RWPE2 (cell line): Measurements from ENCODE around the gene GSG1L.

Experiments used
- ATAC-seq: fragments of 200-7000 bp; cut with Tn5 transposase; 3 replicates; pipeline ENCODE4 v1.9.1; 2021; ENCODE audit warnings: low read depth
- DNase-seq: peaks from one replicate; pipeline ENCODE4 v3.0.0-alpha.2; 2020; ENCODE audit warnings: low spot score
- H3K27ac ChIP-seq: fragments of 450-650 bp; 2 replicates; pipeline ENCODE4 v1.5.1; 2017; ENCODE audit warnings: mild to moderate bottlenecking; ENCODE audit not compliant: poor library complexity, severe bottlenecking
- H3K27me3 ChIP-seq: fragments of 250-450 bp; sonication (Bioruptor Pico); 2 replicates; pipeline ENCODE4 v1.5.1; 2021; ENCODE audit warnings: mild to moderate bottlenecking, moderate library complexity; ENCODE audit not compliant: insufficient read depth, poor library complexity, severe bottlenecking
- H3K36me3 ChIP-seq: fragments of 250-450 bp; sonication (Bioruptor Pico); 2 replicates; pipeline ENCODE4 v1.5.1; 2020; ENCODE audit warnings: low read depth, mild to moderate bottlenecking, moderate library complexity
- H3K4me1 ChIP-seq: fragments of 250-450 bp; sonication (Bioruptor Pico); 2 replicates; pipeline ENCODE4 v1.5.1; 2021; ENCODE audit warnings: mild to moderate bottlenecking, moderate library complexity; ENCODE audit not compliant: insufficient read depth, poor library complexity, severe bottlenecking
- H3K4me3 ChIP-seq: fragments of 250-450 bp; sonication (Bioruptor Pico); 2 replicates; pipeline ENCODE4 v1.5.1; 2021; ENCODE audit warnings: mild to moderate bottlenecking, moderate library complexity; ENCODE audit not compliant: severe bottlenecking
- H3K9me3 ChIP-seq: fragments of 250-450 bp; sonication (Bioruptor Pico); 2 replicates; pipeline ENCODE4 v1.5.1; 2021; ENCODE audit warnings: mild to moderate bottlenecking, moderate library complexity; ENCODE audit not compliant: severe bottlenecking
- CTCF ChIP-seq: fragments of 450-650 bp; IDR thresholded peaks from one replicate; pipeline ENCODE4 v1.5.1; 2017; ENCODE audit warnings: mild to moderate bottlenecking, moderate library complexity; ENCODE audit not compliant: poor library complexity, severe bottlenecking

Gene GSG1L

DNA sequence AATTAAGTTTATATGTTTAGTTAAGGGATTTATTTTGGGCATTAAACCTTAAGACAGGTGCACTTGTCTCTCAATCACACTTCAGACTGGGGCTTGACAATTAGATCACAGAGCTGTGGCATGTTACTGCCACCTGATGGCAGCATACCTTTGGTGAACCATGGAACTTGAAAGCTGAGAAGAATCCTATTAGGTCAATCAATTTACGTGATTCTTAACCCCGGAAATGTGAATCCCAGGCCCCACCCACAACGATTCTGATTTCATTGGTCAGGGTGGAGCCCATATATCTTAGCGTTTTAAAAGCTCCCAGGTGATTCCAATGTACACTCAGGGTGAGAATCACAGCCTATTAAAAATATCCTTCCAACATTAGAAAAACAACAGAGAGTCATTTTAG is 91.0 kb downstream of the GSG1L start:
- TF ChIP-seq CTCF = peak; percentile 68
- ATAC-seq = peak; percentile 68
- Histone ChIP-seq H3K9me3 (no peaks in the 10 kb centered on the region), H3K27ac (no peak overlapping the region), H3K4me1 (peaks cover 3% of the 10 kb centered on the region), H3K36me3 (no peaks in the 10 kb centered on the region), H3K4me3 (no peak overlapping the region), H3K27me3 (no peaks in the 10 kb centered on the region)
- no peak for DNase-seq

DNA sequence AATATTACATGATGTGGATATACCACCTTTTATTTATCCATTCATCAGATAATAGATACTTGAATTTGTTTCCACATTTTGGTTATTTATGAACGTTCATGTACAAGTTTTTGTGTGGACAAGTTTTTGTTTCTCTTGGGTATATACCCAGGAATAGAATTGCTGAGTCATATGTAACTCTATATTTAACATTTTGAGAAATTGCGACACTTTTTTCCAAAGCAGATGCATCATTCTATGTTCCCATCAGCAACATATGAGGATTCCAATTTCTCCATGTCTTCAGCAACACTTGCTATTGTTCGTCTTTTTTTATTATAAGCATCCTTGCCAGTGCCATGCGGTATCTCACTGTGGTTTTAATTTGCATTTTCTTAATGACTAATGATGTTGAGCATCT is 93.9 kb downstream of the GSG1L start:
- no peak overlapping the region for H3K4me3 ChIP-seq
- TF ChIP-seq CTCF = no peak
- DNase-seq = no peak
- no peaks in the 10 kb centered on the region for H3K9me3 ChIP-seq
- peaks cover 3% of the 10 kb centered on the region for H3K4me1 ChIP-seq
- no peak for ATAC-seq
- H3K27ac ChIP-seq = no peak overlapping the region
- no peaks in the 10 kb centered on the region for H3K36me3 ChIP-seq
- no peaks in the 10 kb centered on the region for H3K27me3 ChIP-seq

GRCh38 chr16:27967169-27967568 is 96.3 kb downstream of the GSG1L start:
- H3K4me3 ChIP-seq = no peak overlapping the region
- H3K36me3 ChIP-seq = no peaks in the 10 kb centered on the region
- no peak for TF ChIP-seq CTCF
- no peaks in the 10 kb centered on the region for H3K9me3 ChIP-seq
- no peak overlapping the region for H3K27ac ChIP-seq
- no peaks in the 10 kb centered on the region for H3K27me3 ChIP-seq
- peaks cover 3% of the 10 kb centered on the region for H3K4me1 ChIP-seq
- DNase-seq = no peak
- no peak for ATAC-seq

- TF ChIP-seq CTCF = no peak
- DNase-seq (no peak), ATAC-seq (no peak)
- Histone ChIP-seq H3K4me3 (no peak overlapping the region), H3K27ac (no peak overlapping the region), H3K9me3 (no peaks in the 10 kb centered on the region), H3K4me1 (peaks cover 3% of the 10 kb centered on the region), H3K27me3 (no peaks in the 10 kb centered on the region), H3K36me3 (no peaks in the 10 kb centered on the region)
These were observed 96.8 kb downstream of the GSG1L start for GRCh38 chr16:27966756-27967155.

DNA sequence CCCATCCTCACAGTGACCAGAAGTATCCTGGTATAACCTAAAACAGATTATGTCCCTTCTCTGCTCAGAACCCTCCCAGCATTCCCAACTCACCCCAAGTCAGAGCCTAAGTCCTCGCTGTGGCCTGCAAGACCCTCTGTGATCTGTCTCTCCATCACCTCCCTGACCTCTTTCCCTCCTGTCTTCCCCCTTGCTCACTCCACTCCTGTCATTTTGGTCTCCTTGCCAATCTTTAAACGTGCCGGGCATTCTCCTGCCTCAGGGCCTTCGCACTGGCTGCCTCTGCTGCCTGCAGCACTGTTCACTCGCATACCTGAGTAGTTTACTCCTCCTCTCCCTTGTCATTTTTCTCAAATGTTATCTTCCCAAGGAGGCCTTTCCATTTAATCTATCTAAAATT is 97.7 kb downstream of the GSG1L start:
- Histone ChIP-seq H3K27me3 (no peaks in the 10 kb centered on the region), H3K36me3 (no peaks in the 10 kb centered on the region), H3K27ac (no peak overlapping the region), H3K9me3 (no peaks in the 10 kb centered on the region), H3K4me1 (peaks cover 3% of the 10 kb centered on the region), H3K4me3 (no peak overlapping the region)
- no peak for TF ChIP-seq CTCF
- no peak for ATAC-seq
- no peak for DNase-seq
